Measurements from ENCODE around the gene ZBTB17.

- TF ChIP-seq CTCF (IDR thresholded peaks at IDR 0.05; ENCODE audit: low read depth, low read length) = no peak
- no peak for TF ChIP-seq EZH2phosphoT487 (IDR thresholded peaks at IDR 0.05; ENCODE audit: low read depth)
These were observed 39.9 kb downstream of the ZBTB17 start for GRCh38 chr1:15936025-15936424.
